HepG2 (cell line): ENCODE results near the gene ADD2. TPM values are rescaled to one million over a fixed set of nuclear protein-coding genes. Genes with fewer than 3 reads are reported as not detected.

ENCODE experiments used
- ATAC-seq: fragments of 200-7000 bp; cut with Tn5 transposase; 3 replicates; pipeline ENCODE4 v1.9.1; 2020; ENCODE audit warnings: mild to moderate bottlenecking, moderate library complexity
- Bru-seq: library from RNA; stranded (reverse); fragments of 400-500 nt; gene quantifications from one replicate; lab custom pipeline; 2021; lab: Mats Ljungman, UMichigan
- BruChase-seq, 2 experiments: library from RNA; stranded (reverse); fragments of 400-500 nt; gene quantifications; one replicate each; lab custom pipeline; 2021; lab: Mats Ljungman, UMichigan
- BruUV-seq: library from RNA; stranded (reverse); fragments of 400-500 nt; replicated peaks from 2 replicates; lab custom pipeline; 2021; lab: Mats Ljungman, UMichigan
- CTCF ChIA-PET: fragments of 300-600 bp; formaldehyde crosslinking; extraction: SDS; loops from one replicate; lab custom pipeline; 2021; ENCODE audit warnings: low total read pairs, inconsistent platforms, low intra/inter-chr PET ratio; lab: Yijun Ruan, JAX
- POLR2A ChIA-PET: fragments of 350-600 bp; sonication (Branson Sonifier 250); formaldehyde crosslinking; loops from one replicate; lab custom pipeline; 2020; ENCODE audit warnings: antibody characterized with exemption, inconsistent platforms; lab: Yijun Ruan, JAX
- DNase-seq: peaks from one replicate; pipeline ENCODE4 v3.0.0-alpha.2; 2015; ENCODE audit warnings: low spot score
- FAIRE-seq: peaks from 3 replicates; lab custom pipeline; 2011; peaks lifted over from hg19 to GRCh38; lab: Jason Lieb, UNC
- H2AFZ ChIP-seq: one replicate; pipeline ENCODE4 v1.6.1; 2011; ENCODE audit warnings: low read length, inconsistent platforms
- H3K27ac ChIP-seq: fragments of 300-600 bp; 3 replicates; pipeline ENCODE4 v1.8.0; 2011; ENCODE audit warnings: mixed run types, mild to moderate bottlenecking, mixed read lengths, low read length, inconsistent platforms; ENCODE audit not compliant: insufficient read depth; ENCODE audit errors: extremely low read length
- H3K27me3 ChIP-seq, 2 experiments: fragments of 200-600 bp in 1 of 2; 2 replicates in 1 of 2; 3 replicates in 1 of 2; pipeline versions ENCODE4 v1.6.0 to v1.8.0; 2011; ENCODE audit warnings: low read length in 2 of 2, mild to moderate bottlenecking in 2 of 2, moderate library complexity in 2 of 2, inconsistent platforms in 1 of 2; ENCODE audit not compliant: insufficient read depth in 2 of 2, control insufficient read depth in 1 of 2
- H3K36me3 ChIP-seq, 2 experiments: fragments of 200-600 bp in 1 of 2; replicated peaks in 1 of 2; 2 replicates in 1 of 2; 3 replicates in 1 of 2; pipeline versions ENCODE4 v1.5.1 to v1.8.0; 2011; ENCODE audit warnings: low read length in 2 of 2, inconsistent platforms in 1 of 2; ENCODE audit not compliant: insufficient read depth in 2 of 2, control insufficient read depth in 1 of 2
- H3K4me1 ChIP-seq: 2 replicates; pipeline ENCODE4 v1.5.1; 2012; ENCODE audit warnings: low read length, inconsistent platforms; ENCODE audit not compliant: insufficient read depth
- H3K4me2 ChIP-seq: 2 replicates; pipeline ENCODE4 v1.6.0; 2011; ENCODE audit warnings: low read depth, low read length, inconsistent platforms
- H3K4me3 ChIP-seq, 3 experiments: fragments of 200-600 bp in 1 of 3; sonication (generic), shearing (Covaris generic) in 1 of 3; replicated peaks in 1 of 3; 2 replicates each; pipeline ENCODE4 v1.5.1; 2011 to 2016; ENCODE audit warnings: low read length in 3 of 3, inconsistent platforms in 2 of 3, low read depth in 2 of 3, mild to moderate bottlenecking in 2 of 3, control low read depth in 1 of 3, mixed read lengths in 1 of 3; ENCODE audit not compliant: insufficient read depth in 1 of 3
- H3K79me2 ChIP-seq: one replicate; pipeline ENCODE4 v1.6.1; 2011; ENCODE audit warnings: low read length, inconsistent platforms; ENCODE audit not compliant: insufficient read depth
- H3K9ac ChIP-seq: 2 replicates; pipeline ENCODE4 v1.6.0; 2011; ENCODE audit warnings: mild to moderate bottlenecking, low read depth, low read length, inconsistent platforms; ENCODE audit not compliant: insufficient read depth
- H3K9me3 ChIP-seq: 2 replicates; pipeline ENCODE4 v1.5.1; 2012; ENCODE audit warnings: mild to moderate bottlenecking, low read length
- H4K20me1 ChIP-seq: 2 replicates; pipeline ENCODE4 v1.6.0; 2011; ENCODE audit warnings: inconsistent platforms, mild to moderate bottlenecking, low read length, moderate library complexity; ENCODE audit not compliant: insufficient read depth
- CTCF ChIP-seq: sonication (generic); formaldehyde crosslinking; IDR thresholded peaks from 2 replicates; pipeline ENCODE4 v1.5.0; 2020; ENCODE audit warnings: mild to moderate bottlenecking, missing genetic modification reagents, moderate library complexity
- DR1 ChIP-seq: sonication (generic); formaldehyde crosslinking; IDR thresholded peaks from 2 replicates; pipeline ENCODE4 v1.8.0; 2021; ENCODE audit warnings: mild to moderate bottlenecking, missing genetic modification reagents, inconsistent platforms
- GABPB1 ChIP-seq: IDR thresholded peaks from 2 replicates; pipeline ENCODE4 v1.6.1; 2016; ENCODE audit warnings: mild to moderate bottlenecking, missing genetic modification reagents, moderate library complexity, missing compliant biosample characterization
- JUND ChIP-seq: sonication (generic); formaldehyde crosslinking; IDR thresholded peaks from 2 replicates; pipeline ENCODE4 v1.8.0; 2022; ENCODE audit warnings: mild to moderate bottlenecking, missing genetic modification reagents
- MIXL1 ChIP-seq: IDR thresholded peaks from 2 replicates; pipeline ENCODE4 v1.6.1; 2016
- MNT ChIP-seq: fragments of 450-650 bp; IDR thresholded peaks from 2 replicates; pipeline ENCODE4 v1.6.1; 2016
- STAG1 ChIP-seq: sonication (generic); formaldehyde crosslinking; IDR thresholded peaks from 2 replicates; pipeline ENCODE4 v1.4.0; 2020; ENCODE audit warnings: missing genetic modification reagents
- ZNF280B ChIP-seq: sonication (generic); formaldehyde crosslinking; IDR thresholded peaks from 2 replicates; pipeline ENCODE4 v1.5.0; 2020; ENCODE audit warnings: missing genetic modification reagents, mild to moderate bottlenecking, borderline replicate concordance
- ZNF800 ChIP-seq: sonication (generic); formaldehyde crosslinking; IDR thresholded peaks from 2 replicates; pipeline ENCODE4 v1.4.0; 2020; ENCODE audit warnings: missing genetic modification reagents
- WGBS: methylation state at CpG from one replicate; pipeline ENCODE4 v1.1.6; 2017; ENCODE audit warnings: low lambda C conversion rate; 5-methylcytosine and 5-hydroxymethylcytosine counted together
- in situ Hi-C: cut with HindIII; loops from 2 replicates; pipeline ENCODE4 v1.10.0; 2017; ENCODE audit warnings: low pct_unique_long_range_greater_than_20kb; ENCODE audit not compliant: extremely low pct_ligation_motif_present
- intact Hi-C: fragments of 100-400 bp; cut with micrococcal nuclease; formaldehyde crosslinking; loops from one replicate; pipeline ENCODE4 v1.10.0; 2022; ENCODE audit not compliant: unreplicated experiment
- long read RNA-seq, 2 experiments: library from RNA in 1 of 2; library from polyadenylated mRNA in 1 of 2; stranded (forward) in 1 of 2; unstranded in 1 of 2; transcript quantifications; one replicate each; pipeline ENCODE4 v2.0.0, GENCODE V29; 2019 to 2022
- polyA minus RNA-seq, 3 experiments: library from RNA; depleted of rRNA, polyadenylated mRNA; stranded (reverse); fragments of >200 nt; gene quantifications; 2 replicates each; pipeline ENCODE4 v1.2.3, GENCODE V29; 2011; ENCODE audit warnings: low replicate concordance in 1 of 3
- polyA plus RNA-seq, 8 experiments: library from polyadenylated mRNA; depleted of rRNA in 3 of 8; stranded (reverse) in 7 of 8; unstranded in 1 of 8; fragments of >200 nt; fragmentation: Illumina TruSeq in 4 of 8; extraction: Trizol in 4 of 8; gene quantifications; 2 replicates each; pipeline versions ENCODE4 v1.2.1 to v1.2.3, GENCODE V29; 2011 to 2016; ENCODE audit warnings: low read depth in 4 of 8, missing spikeins in 1 of 8, mixed read lengths in 1 of 8; ENCODE audit not compliant: insufficient read depth in 1 of 8
- total RNA-seq, 5 experiments: library from RNA; depleted of rRNA; stranded (reverse); fragments of >200 nt; fragmentation: Illumina TruSeq; extraction: Trizol; gene quantifications; 2 replicates each; pipeline ENCODE4 v1.2.3, GENCODE V29; 2016; ENCODE audit warnings: low read depth in 1 of 5

The ADD2 gene
- total RNA-seq (2016; rRNA removed; fragmentation: Illumina TruSeq; extraction: Trizol) (0.13 TPM in 1 of 2 replicates, not detected in the other), polyA plus RNA-seq (2011; rRNA removed) (0.05 and 0.07 TPM in 2 replicates), polyA minus RNA-seq (2011; rRNA and poly(A)+ RNA removed; ENCODE audit: low replicate concordance) (1.0 TPM in 1 of 2 replicates, not detected in the other), Bru-seq, nascent RNA (percentile 6 among the genes with signal in this experiment), BruChase-seq, experiment 1, labeled RNA remaining after a 6-hour chase (percentile 5 among the genes with signal in this experiment), BruChase-seq, experiment 2, labeled RNA remaining after a 2-hour chase (percentile 6 among the genes with signal in this experiment)
- total RNA-seq (2016; cell fraction: cytosol; rRNA removed; fragmentation: Illumina TruSeq; extraction: Trizol; ENCODE audit: low read depth), result not detected in 2 replicates
- 0.12 and 0.15 TPM in 2 replicates for total RNA-seq (2016; cell fraction: insoluble cytoplasmic fraction; rRNA removed; fragmentation: Illumina TruSeq; extraction: Trizol)
- 0.09 and 0.21 TPM in 2 replicates for total RNA-seq (2016; cell fraction: membrane; rRNA removed; fragmentation: Illumina TruSeq; extraction: Trizol)
- 0.34 TPM in 1 of 2 replicates, not detected in the other for total RNA-seq (2016; cell fraction: nucleus; rRNA removed; fragmentation: Illumina TruSeq; extraction: Trizol)
- polyA plus RNA-seq (2011; cell fraction: cytosol; rRNA removed), result 0.05 and 0.13 TPM in 2 replicates
- 0.05 and 0.19 TPM in 2 replicates for polyA plus RNA-seq (2011; cell fraction: nucleus; rRNA removed)
- polyA plus RNA-seq (2012), result 0.05 and 0.07 TPM in 2 replicates
- polyA plus RNA-seq (2016; cell fraction: cytosol; fragmentation: Illumina TruSeq; extraction: Trizol; ENCODE audit: low read depth), result 0.03 TPM in 1 of 2 replicates, not detected in the other
- polyA plus RNA-seq (2016; cell fraction: insoluble cytoplasmic fraction; fragmentation: Illumina TruSeq; extraction: Trizol; ENCODE audit: low read depth), result 0.19 and 0.32 TPM in 2 replicates
- 0.19 and 0.45 TPM in 2 replicates for polyA plus RNA-seq (2016; cell fraction: membrane; fragmentation: Illumina TruSeq; extraction: Trizol; ENCODE audit: low read depth)
- 0.23 TPM in 1 of 2 replicates, not detected in the other for polyA plus RNA-seq (2016; cell fraction: nucleus; fragmentation: Illumina TruSeq; extraction: Trizol; ENCODE audit: insufficient read depth, low read depth)
- polyA minus RNA-seq (2011; cell fraction: cytosol; rRNA and poly(A)+ RNA removed), result not detected in 2 replicates
- not detected in 2 replicates for polyA minus RNA-seq (2011; cell fraction: nucleus; rRNA and poly(A)+ RNA removed)
- long read RNA-seq, experiment 1, result 0 reads
- long read RNA-seq, experiment 2, partial matches to known transcripts, result 1 of 1 reads
- long read RNA-seq, experiment 2, other reads (novel, unspliced or antisense), result 0 of 1 reads

- no TSS peak for BruUV-seq
- H3K9me3 ChIP-seq, result no peaks in the 10 kb centered on the region
- intact Hi-C loops, result no loop called here
- peak within 1 kb of the TSS; percentile 68 for H3K4me2 ChIP-seq
- WGBS, result 44% methylated on average over 57 of the region's 74 CpGs
- H3K27ac ChIP-seq, result no peak within 1 kb of the TSS
- in situ Hi-C loops, result no loop called here
- ChIA-PET CTCF (no interaction called here), POLR2A (no interaction called here)
- H4K20me1 ChIP-seq, result no peaks in the 10 kb centered on the region
- FAIRE-seq (no peak), DNase-seq (no peak), ATAC-seq (peak; percentile 86)
- H3K9ac ChIP-seq, result no peak within 1 kb of the TSS
- no peak within 1 kb of the TSS for H2AFZ ChIP-seq
- H3K27me3 ChIP-seq, result peaks cover 2 to 66% of the 10 kb centered on the region in 2 experiments
- H3K4me3 ChIP-seq, result peak within 1 kb of the TSS; percentile 8 to 53 (median 29); a peak in 2 of 6 replicates
- no peaks in the 10 kb centered on the region for H3K36me3 ChIP-seq
- H3K79me2 ChIP-seq, result no peaks in the 10 kb centered on the region
- no peaks in the 10 kb centered on the region for H3K4me1 ChIP-seq
- 0 out of 2 replicates have a peak, but pooled peaks have one; percentile 3 for TF ChIP-seq STAG1
- TF ChIP-seq MIXL1 (CRISPR knock-in tag), result no peak
- peak; percentile 44; the same call in 1 of the 2 replicates for TF ChIP-seq CTCF (CRISPR knock-in tag)
- TF ChIP-seq MNT, result no peak
- TF ChIP-seq ZNF800, result peak; percentile 30; the same call in 1 of the 2 replicates
- TF ChIP-seq ZNF280B (CRISPR knock-in tag), result peak; percentile 61; the same call in 1 of the 2 replicates
- TF ChIP-seq DR1, result no peak
- TF ChIP-seq JUND (CRISPR knock-in tag), result no peak
- TF ChIP-seq GABPB1, result peak; percentile 29; the same call in 1 of the 2 replicates
Observed at GRCh38 chr2:70767699-70768589, at the start of gene ADD2. Gene ADD2 (minus strand): TSS chr2:70768200. CDS start chr2:70706408, 61,792 bp downstream.
